Measurements from ENCODE around the gene DYNC2LI1. TPM values are rescaled to one million over a fixed set of nuclear protein-coding genes. Genes with fewer than 3 reads are reported as not detected.
"Not testable (repeated sequence)": the region's sequence is repeated elsewhere in the genome, so short reads cannot be mapped to it uniquely, and the experiment has no call there.

DYNC2LI1 gene
- polyA plus RNA-seq, 2 of the 4 experiments (the other 2 are of a cell fraction): 22.2 to 44.3 TPM

- POLR2A ChIA-PET, CTCF ChIA-PET, H3K4me3 ChIP-seq, FAIRE-seq, H3K9me3 ChIP-seq: not testable (repeated sequence)
- 47% methylated on average over 14 of the region's 14 CpGs for WGBS (ENCODE audit: missing lambda C conversion rate)
- ATAC-seq (peak in 1 of 2 experiments; percentile 65; a peak in 2 of 6 replicates), DNase-seq (ENCODE audit: low read depth in 1 of 2, low spot score in 1 of 2) (peak in 1 of 2 experiments; percentile 58)
- peak overlapping the region in 1 of 2 experiments; percentile 36; a peak in 1 of 6 replicates for H3K27ac ChIP-seq
- H3K4me2 ChIP-seq: peak overlapping the region; percentile 41
- peak; percentile 33; the same call in 1 of the 2 replicates for TF ChIP-seq FOSL2 (IDR thresholded peaks at IDR 0.05)
- peak; percentile 75 for TF ChIP-seq FOSL2 (CRISPR knock-in tag; IDR thresholded peaks at IDR 0.05)
- peak; percentile 80; the same call in 1 of the 2 replicates for TF ChIP-seq GATA3 (IDR thresholded peaks at IDR 0.05; ENCODE audit: borderline replicate concordance)
- H3K4me1 ChIP-seq: peaks cover 16% of the 10 kb centered on the region; the same call in 2 of the 3 replicates
Measured at GRCh38 chr2:43726961-43727633, 46.7 kb upstream of the DYNC2LI1 start.

GRCh38 chr2:43727634-43728014 lies 46.2 kb upstream of the DYNC2LI1 start:
- Histone ChIP-seq H3K27ac (no peak overlapping the region), H3K4me3 (no peak overlapping the region), H3K4me1 (peaks cover 16% of the 10 kb centered on the region; the same call in 2 of the 3 replicates), H3K9me3 (no peaks in the 10 kb centered on the region), H3K4me2 (no peak overlapping the region)
- POLR2A ChIA-PET: no interaction called here
- no peak for TF ChIP-seq FOXS1 (CRISPR knock-in tag; IDR thresholded peaks at IDR 0.05)
- no peak for TF ChIP-seq NPAS2 (CRISPR knock-in tag; IDR thresholded peaks at IDR 0.05; ENCODE audit: borderline replicate concordance)
- no peak for TF ChIP-seq JUN (IDR thresholded peaks at IDR 0.05)
- no peak for TF ChIP-seq ATOH8 (CRISPR knock-in tag; IDR thresholded peaks at IDR 0.05; ENCODE audit: low read depth)
- no peak for TF ChIP-seq GATA3 (IDR thresholded peaks at IDR 0.05; ENCODE audit: borderline replicate concordance)
- no peak for TF ChIP-seq HOXA7 (CRISPR knock-in tag; IDR thresholded peaks at IDR 0.05)
- no peak for TF ChIP-seq NR3C1 (IDR thresholded peaks at IDR 0.05)
- TF ChIP-seq CTCF (IDR thresholded peaks at IDR 0.05): no peak
- no peak for TF ChIP-seq FOSB (CRISPR knock-in tag; IDR thresholded peaks at IDR 0.05)
- TF ChIP-seq ELK1 (IDR thresholded peaks at IDR 0.05; ENCODE audit: low read depth, low read length): no peak
- no peak for TF ChIP-seq MYC (IDR thresholded peaks at IDR 0.05; ENCODE audit: borderline replicate concordance, low read length)
- no peak for TF ChIP-seq BHLHE40 (IDR thresholded peaks at IDR 0.05; ENCODE audit: low read depth, low read length)
- TF ChIP-seq BCL3 (IDR thresholded peaks at IDR 0.05): no peak
- TF ChIP-seq CBX2 (IDR thresholded peaks at IDR 0.05; ENCODE audit: borderline replicate concordance, low read depth): no peak
- TF ChIP-seq POLR2AphosphoS2 (conservative IDR thresholded peaks at IDR 0.05; ENCODE audit: low read length): no peak
- TF ChIP-seq HES2 (IDR thresholded peaks at IDR 0.05): no peak
- no peak for TF ChIP-seq ZNF302 (CRISPR knock-in tag; IDR thresholded peaks at IDR 0.05)
- TF ChIP-seq MAZ (IDR thresholded peaks at IDR 0.05; ENCODE audit: borderline replicate concordance, low read depth, low read length): no peak
- no peak for TF ChIP-seq PHF8 (IDR thresholded peaks at IDR 0.05; ENCODE audit: borderline replicate concordance, low read depth)
- DNase-seq (ENCODE audit: low read depth in 1 of 2, low spot score in 1 of 2): no peak
- FAIRE-seq: no peak
- CTCF ChIA-PET: no interaction called here
- no peak for ATAC-seq
- 95% methylated on average over 2 of the region's 2 CpGs for WGBS (ENCODE audit: missing lambda C conversion rate)

All from A549 (cell line).